Stimulated activated CD8-positive, alpha-beta memory T cell treated with anti-CD3 and anti-CD28 coated beads, Interleukin-12 subunit alpha, Interleukin-12 subunit beta, amount 100 ng/mL, for 4 hours (primary cell): ENCODE data around the gene PTPN13.

Source experiments
- DNase-seq: peaks from one replicate; pipeline ENCODE4 v3.0.0-alpha.2; 2020; ENCODE audit warnings: low read depth

PTPN13 gene

DNA sequence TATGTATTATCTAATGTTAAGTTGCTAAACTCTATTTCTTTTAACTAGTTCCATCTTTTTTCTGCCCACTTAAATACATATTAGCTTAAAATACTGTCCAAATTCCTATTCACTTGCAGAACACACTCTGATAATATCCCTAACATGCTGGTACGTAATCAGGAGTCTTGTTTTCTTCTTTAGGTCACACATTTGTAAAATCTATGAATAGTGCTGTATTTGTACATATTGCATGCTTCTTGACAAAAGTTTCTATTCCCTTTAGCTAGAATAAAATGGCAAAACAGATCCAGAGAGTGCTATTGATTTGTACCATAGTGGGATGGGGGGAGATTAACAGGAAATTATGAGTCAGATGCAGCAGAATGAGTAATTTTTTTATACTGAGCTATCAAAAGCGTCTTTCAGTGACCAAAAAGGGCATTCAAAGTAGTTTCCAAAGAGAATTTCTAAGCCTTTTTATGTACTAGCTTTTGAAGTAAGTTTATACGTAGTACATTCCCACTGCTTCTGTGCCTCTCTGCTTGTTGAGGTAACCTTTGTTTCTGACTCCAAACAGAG, 126.5 kb downstream of the PTPN13 start:
- no peak for DNase-seq

DNA sequence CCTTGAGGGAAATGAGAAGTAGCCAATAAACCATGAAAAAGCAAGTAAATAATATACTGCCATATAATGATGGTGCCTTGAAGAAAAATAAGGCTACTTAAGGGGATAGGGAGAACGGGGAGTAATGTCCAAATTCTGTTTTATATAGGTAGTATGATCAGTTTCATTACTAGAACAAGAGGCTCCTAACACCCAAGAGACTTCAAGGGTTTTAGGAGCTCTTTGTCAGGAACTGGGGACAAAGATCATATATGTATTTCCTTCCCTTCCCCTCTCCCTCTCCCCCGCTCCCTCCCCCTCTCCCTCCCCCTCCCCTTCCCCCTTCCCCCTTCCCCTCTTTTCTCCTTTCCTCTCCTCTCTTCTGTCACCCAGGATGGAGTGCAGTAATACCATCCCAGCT, 127.3 kb downstream of the PTPN13 start:
- DNase-seq, result no peak

DNA sequence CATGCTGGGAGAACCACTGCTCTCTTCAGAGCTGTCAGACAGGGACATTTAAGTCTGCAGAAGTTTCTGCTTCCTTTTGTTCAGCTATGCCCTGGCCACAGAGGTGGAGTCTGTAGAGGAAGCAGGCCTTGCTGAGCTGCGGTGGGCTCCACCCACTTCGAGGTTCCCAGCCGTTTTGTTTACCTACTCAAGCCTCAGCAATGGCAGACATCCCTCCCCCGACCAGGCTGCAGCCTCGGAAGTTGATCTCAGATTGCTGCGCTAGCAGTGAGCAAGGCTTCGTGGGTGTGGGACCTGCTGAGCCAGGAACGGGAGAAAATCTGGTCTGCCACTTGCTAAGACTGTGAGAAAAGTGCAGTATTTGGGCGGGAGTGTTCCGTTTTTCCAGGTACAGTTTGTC, 136.2 kb downstream of the PTPN13 start:
- DNase-seq, result no peak

DNA sequence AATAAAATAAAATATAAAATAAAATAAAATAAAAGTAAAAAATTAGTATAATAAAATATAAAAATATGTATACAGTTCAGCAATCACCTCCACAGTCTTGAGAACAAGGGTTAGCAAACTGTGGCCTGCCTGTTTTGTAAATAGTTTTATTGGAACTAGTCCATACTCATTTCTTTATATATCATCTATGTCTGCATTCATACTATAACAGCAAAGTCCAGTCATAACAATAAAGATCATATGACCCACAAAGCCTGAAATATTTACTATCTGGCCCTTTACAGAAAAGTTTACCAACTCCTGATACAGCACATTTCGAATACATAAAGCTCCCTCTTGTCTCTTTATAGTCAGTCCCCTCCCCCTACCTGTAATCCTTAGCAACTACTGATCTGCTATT, 143.1 kb downstream of the PTPN13 start:
- no peak for DNase-seq

DNA sequence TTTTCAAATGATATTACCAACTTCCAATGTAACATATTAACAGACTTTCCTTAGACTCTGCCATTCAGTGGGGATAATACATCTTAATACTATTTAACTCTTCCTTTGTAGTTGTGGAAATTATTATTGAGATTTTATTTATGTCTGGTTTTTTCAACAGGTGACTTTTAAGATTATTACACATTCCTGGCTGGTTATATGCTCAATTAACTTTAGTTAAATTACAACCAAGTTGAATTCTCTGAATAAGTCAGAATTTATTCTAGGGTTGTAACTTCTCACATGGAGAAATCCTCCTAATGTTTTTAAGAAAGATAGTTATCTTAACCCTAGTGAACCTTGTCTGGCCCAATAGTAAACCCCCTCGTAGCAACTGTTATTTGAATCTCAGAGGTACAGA, 147.7 kb downstream of the PTPN13 start:
- no peak for DNase-seq

DNA sequence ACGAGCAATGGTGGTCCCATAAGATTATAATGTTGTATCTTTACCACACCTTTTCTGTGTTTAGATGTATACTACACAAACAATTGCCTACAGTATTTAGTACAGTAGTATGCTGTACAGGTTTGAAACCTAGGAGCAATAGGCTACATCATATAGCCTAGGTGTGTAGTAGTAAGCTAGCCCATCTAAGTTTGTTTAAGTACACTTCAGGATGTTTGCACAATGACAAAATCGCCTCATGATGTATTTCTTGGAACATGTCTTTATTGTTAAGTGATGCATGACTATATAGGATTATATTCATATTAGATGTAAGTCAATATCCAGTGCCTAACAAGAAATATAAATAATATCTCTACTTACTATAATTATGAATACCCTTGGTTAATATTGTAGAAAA, 150.5 kb downstream of the PTPN13 start:
- no peak for DNase-seq

DNA sequence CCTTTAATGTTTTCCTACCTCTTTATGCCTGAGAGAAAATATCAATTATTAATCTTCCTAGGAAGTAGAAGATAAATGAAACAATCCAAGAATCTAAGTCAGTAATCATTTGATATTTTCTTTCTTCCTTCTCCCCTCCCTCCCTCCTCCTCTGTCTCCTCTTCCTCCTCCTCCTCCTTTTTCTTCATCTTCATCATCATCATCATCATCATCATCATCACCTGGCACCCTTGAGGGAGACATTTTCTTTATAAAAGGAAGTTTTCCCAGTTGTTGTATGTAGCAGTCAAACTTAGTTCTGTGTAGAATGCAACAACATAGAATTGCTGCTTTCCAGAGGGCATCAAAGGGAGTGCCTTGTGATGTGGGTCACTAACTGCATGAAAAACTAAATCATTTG, 155.0 kb downstream of the PTPN13 start:
- no peak for DNase-seq

DNA sequence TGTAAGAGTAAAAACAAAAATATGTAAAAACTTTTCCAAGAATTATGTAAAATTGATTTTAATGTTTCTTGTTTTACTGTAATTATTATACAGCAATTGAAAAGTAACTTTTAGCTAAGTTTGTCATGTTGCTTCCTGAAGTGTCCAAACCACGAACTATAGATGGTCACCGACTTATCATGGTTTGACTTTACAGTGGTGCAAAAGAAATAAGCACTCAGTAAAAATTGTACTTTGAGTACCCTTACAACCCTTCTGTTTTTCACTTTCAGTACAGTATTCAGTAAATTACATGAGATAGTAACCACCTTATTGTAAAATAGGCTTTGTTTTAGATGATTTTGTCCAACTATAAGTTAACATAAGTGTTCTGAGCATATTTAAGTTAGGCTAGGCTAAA, 161.3 kb downstream of the PTPN13 start:
- no peak for DNase-seq

DNA sequence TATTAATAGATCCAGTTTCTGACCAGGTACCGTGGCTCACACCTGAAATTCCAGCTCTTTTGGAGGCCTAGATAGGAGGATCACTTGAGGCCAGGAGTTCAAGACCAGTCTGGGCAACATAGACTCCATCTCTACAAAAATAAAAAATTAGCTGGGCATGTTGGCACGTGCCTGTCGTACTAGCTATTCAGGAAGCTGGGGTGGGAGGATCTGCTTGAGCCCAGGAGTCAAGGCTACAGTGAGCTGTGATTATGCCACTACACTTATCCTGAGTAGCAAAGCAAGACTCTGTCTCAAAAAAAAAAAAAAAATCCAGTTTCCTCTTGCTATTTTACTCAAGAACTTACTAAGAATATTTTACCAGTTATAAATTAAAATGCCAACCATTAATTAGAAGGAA, 163.4 kb downstream of the PTPN13 start:
- no peak for DNase-seq

DNA sequence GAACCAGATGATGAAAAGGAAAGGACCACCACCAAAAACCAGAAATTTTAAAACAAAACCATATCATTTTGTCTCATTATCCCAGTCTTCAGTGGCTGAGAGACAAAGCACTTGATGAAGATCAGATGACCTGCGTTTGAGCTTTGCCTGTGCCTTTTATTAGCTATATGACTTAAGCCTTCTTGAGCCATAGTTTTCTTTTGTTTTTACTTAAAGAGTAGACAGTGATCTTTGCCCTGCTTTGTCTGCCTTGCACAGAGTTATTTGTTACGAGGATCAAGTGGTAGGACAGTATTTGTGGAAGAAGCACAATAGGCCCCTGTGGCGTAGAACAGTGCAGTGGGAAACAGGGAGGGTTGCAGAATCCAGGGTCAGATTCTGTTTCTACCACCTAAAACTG, 165.2 kb downstream of the PTPN13 start:
- no peak for DNase-seq

DNA sequence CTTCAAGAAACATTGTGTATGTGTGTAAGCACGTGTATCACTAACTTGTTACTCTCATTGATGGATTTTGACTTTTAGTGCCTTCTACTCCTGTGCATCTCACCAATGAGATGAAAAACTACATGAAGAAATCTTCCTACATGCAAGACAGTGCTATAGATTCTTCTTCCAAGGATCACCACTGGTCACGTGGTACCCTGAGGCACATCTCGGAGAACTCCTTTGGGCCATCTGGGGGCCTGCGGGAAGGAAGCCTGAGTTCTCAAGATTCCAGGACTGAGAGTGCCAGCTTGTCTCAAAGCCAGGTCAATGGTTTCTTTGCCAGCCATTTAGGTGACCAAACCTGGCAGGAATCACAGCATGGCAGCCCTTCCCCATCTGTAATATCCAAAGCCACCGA, 168.5 kb downstream of the PTPN13 start:
- DNase-seq, result no peak

DNA sequence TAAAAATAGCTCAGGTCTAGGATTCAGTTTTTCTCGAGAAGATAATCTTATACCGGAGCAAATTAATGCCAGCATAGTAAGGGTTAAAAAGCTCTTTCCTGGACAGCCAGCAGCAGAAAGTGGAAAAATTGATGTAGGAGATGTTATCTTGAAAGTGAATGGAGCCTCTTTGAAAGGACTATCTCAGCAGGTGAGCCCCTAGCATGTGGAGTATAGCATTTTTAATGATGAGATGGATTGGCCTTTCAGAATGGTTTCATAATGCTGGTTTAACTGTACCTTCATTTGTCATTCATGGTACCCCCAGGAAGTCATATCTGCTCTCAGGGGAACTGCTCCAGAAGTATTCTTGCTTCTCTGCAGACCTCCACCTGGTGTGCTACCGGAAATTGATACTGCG, 175.7 kb downstream of the PTPN13 start:
- no peak for DNase-seq

DNA sequence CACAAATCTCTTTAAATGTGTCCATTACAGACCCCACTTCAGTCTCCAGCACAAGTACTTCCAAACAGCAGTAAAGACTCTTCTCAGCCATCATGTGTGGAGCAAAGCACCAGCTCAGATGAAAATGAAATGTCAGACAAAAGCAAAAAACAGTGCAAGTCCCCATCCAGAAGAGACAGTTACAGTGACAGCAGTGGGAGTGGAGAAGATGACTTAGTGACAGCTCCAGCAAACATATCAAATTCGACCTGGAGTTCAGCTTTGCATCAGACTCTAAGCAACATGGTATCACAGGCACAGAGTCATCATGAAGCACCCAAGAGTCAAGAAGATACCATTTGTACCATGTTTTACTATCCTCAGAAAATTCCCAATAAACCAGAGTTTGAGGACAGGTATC, 177.0 kb downstream of the PTPN13 start:
- no peak for DNase-seq

DNA sequence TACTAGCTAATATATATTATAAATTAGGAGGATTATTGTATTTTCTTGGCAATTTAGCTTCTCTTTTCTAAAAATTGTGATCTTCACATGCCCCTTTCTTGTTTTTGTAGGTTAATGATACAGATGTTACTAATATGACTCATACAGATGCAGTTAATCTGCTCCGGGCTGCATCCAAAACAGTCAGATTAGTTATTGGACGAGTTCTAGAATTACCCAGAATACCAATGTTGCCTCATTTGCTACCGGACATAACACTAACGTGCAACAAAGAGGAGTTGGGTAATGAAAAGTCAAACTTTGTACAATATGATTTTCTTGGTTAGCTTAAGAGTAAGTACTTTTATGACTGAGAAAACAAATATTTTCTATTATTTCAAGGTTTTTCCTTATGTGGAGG, 180.9 kb downstream of the PTPN13 start:
- DNase-seq, result no peak

DNA sequence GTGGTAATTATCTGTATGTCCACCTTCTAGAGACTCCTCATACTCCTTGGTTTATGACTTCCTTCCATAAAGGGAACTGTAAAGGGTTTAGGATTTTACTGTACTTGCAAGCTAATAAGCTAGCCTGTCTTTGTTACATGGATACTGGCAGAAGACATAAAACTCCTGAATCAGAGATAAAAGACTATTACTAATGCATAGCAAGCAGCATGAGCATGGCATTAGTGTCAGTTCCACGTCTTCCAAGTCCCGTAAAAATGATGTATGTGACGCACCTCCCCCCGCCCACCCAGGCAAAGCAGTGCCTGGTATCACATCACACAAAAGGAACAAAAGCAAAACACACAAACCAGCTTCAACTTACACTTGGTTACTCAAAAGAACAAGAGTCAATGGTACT, 184.1 kb downstream of the PTPN13 start:
- DNase-seq, result no peak

DNA sequence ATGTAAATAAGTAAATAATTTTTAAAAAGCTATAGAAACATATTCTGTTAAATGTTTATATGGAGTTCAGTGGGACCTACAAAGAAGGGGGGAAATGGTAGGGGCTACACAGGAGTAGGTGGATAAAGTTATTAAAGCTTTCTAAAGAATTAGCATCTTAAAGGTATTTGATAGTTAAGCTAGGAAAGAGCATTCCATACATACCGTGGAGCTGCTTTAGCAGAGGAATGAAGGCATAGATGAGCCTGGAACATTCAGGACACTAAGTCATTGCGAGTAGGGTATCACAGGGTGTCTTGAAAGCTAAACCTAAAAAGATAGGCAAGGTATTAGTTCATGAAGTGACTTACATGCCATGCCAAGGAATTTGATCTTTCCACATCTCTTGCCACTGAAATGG, 194.7 kb downstream of the PTPN13 start:
- DNase-seq, result no peak

DNA sequence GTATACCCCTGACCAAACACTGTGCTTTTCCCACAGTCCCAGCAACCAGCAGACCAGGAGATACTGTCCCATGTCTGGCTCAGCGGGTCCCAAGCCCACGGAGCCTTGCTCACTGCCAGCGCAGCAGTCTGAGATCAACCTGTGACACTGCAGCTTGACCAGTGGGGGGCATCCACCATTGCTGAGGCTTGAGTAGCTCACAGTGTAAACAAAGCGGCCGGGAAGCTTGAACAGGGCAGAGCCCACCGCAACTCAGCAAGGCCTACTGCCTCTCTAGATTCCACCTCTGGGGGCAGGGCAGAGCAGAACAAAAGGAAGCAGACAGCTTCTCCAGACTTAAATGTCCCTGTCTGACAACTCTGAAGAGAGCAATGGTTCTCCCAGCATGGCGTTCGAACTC, 197.0 kb downstream of the PTPN13 start:
- DNase-seq, result no peak

DNA sequence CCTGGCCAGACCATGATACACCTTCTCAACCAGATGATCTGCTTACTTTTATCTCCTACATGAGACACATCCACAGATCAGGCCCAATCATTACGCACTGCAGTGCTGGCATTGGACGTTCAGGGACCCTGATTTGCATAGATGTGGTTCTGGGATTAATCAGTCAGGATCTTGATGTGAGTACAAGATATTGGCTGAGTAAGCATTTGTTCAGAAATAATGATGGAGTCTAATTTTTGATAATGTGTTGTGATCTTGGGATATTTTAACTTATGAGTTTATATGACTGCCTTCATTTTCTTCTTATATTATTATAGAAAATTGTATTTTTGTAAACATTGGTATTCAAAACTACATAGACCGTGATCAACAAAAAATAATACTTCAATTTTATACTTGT, 215.7 kb downstream of the PTPN13 start:
- no peak for DNase-seq

DNA sequence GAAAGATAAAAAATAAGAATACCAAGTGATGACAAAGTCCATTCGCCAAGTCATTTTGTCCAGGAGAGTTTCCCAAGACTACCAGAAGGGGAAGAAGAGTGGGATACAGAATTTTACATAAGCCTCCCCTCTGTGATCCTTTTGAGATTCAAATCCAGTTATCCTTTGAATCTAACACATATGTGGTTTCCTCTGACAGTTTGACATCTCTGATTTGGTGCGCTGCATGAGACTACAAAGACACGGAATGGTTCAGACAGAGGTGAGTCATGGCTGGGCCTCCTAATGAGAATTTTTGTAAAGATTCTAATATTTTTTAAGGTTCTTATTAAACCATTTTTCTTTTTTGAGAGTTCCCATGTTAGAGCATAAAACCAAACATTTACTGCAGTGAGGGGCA, 216.7 kb downstream of the PTPN13 start:
- DNase-seq, result no peak

DNA sequence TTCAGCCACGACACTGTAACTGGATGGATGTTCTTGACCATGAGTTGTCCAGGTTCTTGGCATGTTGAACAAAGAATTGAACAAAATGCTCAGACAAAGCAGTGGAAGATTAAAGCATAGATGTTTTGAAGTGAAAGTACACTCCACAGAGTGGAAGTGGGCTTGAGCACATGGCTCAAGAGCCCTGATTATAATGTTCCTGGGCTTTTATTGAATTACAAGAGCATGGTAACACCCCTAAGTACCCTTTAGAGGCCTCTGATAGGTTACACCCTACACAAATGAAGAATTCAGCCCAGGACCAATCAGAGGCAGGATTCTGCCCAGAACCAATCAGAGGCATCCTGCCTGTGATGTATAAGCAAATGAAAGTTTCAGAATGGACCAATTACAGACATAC, 221.5 kb downstream of the PTPN13 start:
- no peak for DNase-seq

DNA sequence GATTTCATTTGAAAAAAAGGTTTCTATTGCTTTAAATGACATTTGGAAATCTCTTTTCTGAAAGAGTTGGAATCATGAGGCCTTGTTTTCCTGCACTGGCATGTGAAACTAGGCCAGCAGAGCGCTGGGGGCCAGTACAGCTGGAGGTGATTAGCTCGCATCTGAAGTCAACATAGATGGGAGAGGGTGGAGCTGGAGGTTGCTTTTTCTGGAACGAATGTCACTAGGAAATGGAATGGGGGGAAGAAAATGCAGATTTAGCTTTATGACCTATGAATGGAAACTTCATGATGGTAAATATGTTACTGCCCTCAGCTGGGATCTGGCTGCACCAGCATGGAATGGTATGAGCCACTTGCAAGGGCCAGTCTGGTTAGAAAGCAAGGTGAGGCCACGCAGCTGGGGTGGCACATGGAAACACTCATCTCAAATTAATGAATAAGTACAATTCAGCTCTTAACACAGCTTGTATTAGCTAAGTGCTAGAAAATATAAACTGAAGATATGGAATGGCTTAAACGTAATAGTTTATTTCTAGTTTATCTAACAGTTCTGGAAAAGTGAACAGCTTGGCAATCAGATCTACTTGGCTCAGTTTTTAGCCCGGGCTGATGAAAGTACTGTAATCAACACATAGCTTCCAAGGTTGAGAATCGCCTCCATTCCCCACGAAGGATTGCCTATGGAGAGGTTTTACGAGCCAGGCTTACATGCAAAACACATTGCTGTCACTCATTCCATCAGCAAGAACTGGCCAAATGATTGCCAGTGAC, 222.6 kb downstream of the PTPN13 start:
- no peak for DNase-seq

DNA sequence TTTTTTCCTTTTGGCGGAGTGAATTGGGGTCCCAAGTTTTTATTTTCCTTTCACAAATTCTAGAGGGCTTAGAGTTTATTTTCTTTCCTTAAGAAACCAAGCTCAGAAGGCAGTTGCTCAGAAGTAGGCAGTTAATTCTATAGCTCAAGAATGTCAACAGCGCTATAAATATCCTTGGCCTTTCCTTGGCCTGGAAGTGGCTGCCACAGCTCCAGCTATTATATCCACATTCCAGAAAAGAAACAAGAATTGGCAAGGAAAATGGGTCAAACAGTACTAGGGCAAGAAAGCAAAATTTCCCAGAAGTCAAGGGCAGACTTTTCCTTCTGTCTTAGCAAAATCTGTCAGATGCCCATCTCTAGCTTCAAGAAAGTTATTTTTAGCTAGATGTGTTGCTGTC, 224.1 kb downstream of the PTPN13 start:
- no peak for DNase-seq

DNA sequence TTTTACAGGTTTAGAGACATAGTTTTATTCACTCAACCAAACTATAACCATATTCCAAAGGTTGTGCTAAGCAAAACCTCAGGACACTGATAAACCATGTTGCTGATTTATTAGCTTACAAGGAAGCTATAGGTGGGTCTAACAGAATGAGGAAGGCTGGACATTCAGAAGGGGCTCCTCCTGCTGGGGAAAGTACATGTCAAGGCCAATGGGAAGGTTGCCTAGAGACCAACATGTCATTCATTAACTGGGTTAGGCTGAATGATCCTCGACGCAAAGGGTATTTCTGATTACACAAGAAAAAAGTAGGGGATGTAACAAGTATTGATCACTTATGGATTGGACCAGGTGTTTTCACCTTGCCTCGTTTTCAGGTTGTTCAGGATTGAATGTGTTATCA, 224.7 kb downstream of the PTPN13 start:
- no peak for DNase-seq

DNA sequence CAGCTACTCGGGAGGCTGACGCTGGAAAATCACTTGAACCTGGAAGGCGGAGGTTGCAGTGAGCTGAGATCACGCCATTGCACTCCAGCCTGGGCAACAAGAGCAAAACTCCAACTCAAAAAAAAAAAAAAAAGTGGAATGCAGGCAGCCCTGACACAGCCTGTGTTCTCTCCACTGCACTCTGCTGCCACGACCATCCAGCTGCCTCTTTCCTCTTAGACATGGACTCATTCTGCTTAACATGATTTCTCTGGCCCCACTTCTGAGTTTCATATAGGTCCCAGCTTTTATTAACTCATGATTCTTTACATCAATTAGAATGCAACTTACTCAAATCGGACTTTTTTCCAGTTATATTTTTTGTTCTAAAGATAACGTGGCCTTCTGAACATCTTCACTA, 225.4 kb downstream of the PTPN13 start:
- no peak for DNase-seq
